GM19438 (cell line): ENCODE data around the gene MMP24.

Experiments used
- ATAC-seq: cut with Tn5 transposase; IDR thresholded peaks from one replicate; pipeline ENCODE4 v1.9.1; 2021; ENCODE audit warnings: low read depth; ENCODE audit not compliant: unreplicated experiment

Gene MMP24

DNA sequence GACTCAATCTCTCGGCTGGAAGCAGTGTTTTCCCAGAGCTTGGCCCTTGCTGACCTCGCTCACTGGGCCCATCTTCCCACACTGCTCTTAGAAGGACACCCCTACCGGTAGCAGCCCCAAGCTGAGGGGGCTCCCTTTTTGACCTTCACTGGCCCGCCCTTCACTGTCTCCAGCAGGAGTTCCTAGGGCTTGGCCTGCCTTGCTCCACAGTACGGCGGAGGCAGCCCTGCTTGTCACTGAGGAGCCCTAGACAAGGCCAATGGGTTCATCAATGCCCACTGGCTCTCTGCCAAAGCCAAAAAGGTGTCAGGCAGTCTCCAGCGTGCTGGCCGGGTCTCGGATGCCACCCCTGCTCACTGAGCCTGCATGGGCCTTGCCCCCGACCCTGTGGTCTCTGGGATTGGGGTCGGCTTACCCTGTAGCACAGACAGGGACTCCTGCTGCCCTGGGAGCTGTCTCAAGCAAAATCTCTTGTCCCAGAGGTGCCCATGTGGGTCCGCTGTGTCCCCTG is 49.3 kb downstream of the MMP24 start:
- no peak for ATAC-seq

DNA sequence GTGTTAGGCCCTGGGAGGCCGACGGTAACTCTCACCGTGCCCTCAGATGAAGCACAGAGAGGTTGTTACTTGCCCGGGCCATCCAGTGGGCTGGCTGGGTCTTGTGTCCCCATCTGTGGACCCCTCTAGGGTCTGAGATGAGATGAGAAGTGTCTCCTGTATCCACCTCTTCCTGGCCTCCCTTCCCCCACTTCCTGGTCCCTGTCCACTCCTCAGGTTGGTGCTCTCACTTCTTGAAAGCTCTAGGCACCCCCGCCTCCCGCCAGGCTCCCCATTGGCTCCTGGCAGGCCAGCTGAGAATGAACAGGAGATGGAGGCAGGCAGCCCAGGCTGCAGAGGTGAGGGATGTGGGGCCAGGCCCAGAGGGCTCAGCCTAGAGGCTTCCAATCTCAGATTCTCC is 49.9 kb downstream of the MMP24 start:
- ATAC-seq, result no peak

DNA sequence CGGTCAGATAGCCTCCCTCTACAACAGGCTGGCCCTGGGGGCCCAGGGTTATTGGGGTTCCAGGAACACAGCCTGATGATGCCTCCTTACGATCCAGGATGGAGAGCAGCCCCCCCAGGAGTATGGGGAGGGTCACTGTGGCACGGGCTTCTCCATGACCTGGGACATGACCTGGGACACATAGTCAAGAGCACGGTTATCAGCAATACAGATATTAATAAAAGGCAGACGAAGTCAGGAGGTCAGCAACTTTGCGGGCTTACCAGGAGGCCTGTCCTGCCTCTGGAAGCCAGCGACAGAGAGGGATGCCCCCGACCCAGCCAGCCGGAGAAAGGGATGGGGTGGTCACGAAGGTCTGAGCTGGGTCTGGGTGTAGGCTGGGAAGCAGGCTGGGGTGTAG is 50.6 kb downstream of the MMP24 start:
- ATAC-seq, result no peak

DNA sequence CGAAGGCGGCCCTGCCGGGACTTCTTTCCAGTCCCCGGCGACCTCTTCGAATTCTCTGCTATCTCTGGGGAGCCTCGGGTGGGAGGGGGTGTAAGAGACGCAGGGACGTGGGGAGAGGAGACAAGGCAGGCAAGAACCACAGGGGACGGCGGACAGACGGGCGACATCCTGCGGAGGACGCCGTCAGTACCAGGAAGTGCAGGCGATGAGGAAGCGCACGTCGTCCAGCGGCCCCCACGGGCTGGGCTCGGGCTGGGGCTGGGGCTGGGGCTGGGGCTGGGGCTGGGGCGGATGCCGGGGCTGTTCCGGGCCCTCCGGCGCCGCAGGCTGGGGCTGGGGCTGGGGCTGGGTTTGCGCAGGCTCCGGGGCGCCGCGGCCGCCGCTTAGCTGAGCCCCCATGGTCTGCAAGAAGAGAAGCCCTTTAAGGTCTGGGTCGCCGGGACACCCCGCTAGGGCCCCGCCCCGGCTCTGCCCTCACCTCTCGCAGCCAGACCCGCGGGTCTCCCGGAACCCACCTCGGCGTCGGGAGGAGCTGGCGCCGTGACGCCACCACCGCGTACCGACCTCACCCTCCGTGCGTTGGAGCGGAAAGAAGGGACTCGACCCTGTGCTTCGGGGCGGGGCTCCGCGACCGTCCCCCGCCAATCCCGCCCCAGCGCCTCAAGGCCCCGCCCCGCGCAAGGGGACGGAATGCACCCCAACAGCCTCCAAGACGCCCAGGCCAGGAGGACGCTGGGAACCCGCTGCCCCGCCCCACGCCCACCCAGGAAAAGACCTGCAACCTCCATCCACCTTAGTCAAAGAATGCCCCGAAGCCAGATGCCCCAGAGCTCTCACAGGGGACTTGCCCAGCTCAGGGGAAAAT is 51.3 kb downstream of the MMP24 start, which contains the start of gene MMP24OS:
MMP24OS (minus strand) TSS at position 592 of the 865 bp plus-strand sequence; CDS start at position 399, 193 bp downstream.
- ATAC-seq, result peak; percentile 82

DNA sequence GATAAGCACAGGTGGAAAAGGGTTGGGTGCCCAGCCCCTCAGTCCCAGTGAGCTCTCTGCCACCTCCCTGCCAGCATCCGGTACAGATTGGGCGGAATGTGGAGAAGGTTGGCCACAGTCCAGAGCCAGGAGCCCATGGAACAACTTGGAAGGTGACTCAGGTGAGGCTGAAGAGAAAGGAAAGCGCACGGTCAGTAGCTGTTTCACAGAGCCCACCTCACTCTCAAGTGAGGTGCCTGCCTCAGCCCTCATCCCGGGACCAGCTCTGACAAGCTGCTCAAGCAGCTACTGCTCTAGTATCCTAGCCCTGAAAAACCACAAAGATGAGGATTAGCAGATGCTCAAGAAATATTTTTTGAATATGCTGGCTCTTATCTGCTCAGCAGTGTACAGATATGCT is 52.5 kb downstream of the MMP24 start:
- ATAC-seq, result no peak

DNA sequence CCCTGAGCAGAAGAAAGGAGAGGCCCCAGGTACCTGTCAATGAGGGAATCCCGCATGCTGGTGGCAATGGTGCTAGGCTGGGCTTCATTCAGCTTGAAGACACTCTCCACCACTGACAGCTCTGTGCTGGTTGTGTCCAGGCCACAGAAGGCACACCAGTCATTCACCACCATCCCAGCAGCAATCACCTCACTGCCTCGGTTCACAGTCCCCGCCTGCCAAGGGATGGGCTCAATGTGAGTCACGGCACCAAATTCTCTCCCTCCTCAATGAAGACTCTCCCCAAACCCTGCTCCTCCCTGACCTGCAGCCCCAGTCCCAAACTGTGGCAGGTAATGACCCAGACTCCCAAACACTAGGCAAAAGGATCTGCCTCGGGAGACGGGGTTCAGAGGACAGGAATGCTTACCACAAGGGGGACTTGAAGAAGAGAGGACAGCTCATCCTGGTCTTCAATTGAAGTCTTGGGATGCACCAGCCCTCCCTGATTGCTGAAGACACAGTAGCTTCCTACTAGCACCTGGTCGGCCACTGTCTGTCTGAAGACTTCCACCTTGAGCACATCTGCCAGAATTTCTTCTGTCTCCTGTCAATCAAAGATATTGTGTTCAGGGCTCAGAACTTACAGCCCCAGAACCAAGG is 53.2 kb downstream of the MMP24 start:
- ATAC-seq, result no peak

DNA sequence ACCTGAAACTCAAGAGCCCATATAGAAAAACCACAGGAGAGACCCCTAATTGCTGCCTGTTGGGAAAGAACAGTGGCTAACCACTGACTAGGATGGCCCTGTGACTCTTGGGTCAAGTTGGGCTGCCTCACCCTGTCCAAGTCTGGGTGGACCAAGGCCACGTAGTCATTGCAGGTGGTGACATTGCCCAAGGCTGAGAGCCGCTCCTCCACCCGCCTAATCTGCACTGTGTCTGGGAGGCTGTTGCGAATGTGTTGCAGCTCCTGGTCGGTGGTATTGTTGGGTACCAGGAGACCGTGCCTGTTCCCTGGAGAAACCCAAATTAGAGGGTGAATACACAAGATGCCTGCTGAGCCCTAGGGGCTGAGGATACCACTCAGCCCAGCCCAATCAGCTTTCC is 54.0 kb downstream of the MMP24 start:
- no peak for ATAC-seq

DNA sequence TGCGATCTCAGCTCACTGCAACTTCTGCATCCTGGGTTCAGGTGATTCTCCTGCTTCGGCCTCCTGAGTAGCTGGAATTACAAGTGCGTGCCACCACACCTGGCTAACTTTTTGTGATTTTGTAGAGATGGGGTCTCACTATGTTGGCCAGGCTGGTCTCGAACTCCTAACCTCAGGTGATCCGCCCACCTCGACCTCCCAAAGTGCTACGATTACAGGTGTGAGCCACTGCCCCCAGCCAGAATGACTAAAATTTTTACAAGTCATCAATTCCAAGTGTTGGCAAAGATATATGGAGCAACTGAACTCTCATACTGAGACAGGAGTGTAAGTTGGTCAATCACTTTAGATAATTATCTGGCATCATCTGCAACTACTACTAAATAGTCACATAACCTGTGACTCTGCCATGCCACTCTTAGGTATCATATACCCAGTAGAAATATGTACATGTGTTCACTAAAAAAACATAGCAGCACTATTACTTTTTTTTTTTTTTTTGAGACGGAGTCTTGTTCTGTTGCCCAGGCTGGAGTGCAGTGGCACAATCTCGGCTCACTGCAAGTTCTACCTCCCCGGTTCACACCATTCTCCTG is 55.1 kb downstream of the MMP24 start:
- no peak for ATAC-seq

DNA sequence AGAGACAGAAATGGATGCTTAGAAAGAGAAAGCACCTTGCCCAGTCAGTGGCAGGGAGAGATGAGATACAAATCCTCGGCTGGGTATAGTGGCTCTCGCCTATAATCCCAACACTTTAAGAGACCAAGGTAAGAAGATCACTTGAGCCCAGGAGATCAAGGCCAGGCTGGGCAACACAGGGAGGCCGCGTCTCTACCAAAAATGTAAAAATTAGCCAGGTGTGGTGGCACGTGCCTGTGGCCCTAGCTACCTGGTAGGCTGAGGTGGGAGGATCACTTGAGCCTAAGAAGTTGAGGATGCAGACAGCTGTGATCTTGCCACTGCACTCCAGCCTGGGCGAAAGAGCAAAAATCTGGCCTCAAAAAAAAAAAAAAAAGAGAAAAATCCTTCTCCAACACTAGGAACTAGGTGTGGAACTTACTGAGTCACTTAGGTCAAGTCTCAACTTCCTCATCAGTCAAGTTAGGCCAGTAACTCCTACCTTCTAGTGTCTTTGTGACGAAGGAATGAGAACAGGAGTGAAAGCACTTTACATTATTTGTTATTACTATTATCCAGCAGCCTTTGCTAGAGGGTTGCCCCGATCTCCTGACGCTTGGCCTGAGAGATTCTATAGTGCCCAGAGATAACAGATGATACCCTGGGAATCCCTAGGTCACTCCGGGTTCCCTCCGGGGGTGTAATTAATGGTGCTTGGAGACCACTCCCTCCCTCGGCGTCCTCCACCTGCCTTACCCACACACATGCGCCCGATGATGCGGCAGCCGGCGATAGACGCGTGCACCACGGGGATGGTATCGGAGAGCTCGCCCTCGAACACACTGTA is 57.2 kb downstream of the MMP24 start:
- no peak for ATAC-seq

DNA sequence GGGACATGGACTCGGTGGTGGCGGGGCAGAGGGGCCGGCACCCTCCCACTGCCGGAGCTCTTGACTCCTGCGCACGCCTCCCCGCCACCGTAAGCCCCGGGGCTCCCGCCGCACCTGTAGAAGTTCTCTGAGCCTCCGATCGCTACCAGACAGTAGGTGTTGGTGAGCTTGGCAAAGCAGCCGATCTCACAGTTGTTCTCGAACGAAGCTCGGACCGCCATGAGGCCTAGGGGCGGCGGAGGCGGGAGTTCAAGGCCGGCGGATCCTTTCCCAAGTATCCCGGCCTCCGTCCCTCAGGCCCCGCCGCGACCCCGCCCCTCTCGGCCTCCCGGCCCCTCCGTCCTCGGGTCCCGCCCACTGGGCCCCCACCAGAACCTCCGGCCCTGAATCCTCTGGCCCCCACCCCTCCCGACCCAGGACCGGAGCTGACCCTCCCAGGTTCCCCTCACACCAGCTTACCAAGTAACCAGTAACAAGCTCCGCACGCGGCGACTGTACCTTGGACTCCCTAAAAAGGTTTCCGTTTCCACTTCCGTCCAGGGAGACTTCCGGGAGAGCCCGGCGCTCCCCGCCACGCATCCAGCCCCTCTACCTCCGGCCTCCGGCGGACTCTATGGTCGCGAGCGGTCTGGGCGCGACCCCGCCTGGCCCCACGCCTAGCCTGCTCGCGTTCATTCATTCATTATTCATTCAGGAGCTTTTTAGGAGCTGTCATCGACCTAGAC is 57.9 kb downstream of the MMP24 start, which contains the start of gene EIF6:
EIF6 (minus strand) TSS at position 506 of the 725 bp plus-strand sequence; CDS start at position 221, 285 bp downstream.
- peak; percentile 75 for ATAC-seq

DNA sequence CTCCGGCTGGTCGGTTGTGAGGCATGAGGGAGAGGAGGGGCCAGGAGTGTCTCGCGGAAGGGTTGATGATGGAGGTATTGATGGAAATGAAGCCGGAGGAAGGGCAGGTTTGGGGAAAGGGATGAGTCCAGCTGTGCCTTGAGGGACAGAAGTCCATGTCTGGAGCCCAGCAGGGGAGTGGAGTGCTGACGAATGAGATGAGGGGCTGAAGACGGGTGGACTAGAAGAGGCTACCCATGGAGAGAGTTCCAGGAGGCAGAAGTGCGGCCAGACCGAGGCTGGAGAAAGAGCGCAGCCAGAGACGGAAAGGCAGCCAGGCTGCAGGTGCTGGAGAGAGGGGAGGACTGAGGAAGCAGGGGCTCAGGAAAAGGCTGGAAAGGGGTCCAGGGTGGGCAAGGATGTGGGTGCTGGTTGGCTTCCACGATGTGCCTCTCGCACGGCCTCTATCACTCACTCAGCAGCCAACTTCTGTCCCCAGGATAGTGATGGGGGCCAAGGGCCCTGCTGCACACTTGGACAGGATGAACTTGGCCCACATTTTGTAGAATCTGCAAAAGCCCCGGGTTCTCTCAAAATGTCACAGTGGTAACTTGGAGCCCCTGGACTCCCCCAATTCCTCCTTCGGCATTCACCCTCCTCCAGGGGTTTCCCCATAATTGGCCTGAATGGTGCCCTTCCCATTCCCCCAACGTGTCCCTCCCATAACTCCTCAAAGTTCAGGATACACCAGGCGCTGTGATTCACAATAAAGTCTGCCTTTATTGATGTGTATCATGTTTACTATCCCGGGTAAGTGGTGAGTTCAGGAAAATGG is 58.7 kb downstream of the MMP24 start:
- ATAC-seq, result no peak

DNA sequence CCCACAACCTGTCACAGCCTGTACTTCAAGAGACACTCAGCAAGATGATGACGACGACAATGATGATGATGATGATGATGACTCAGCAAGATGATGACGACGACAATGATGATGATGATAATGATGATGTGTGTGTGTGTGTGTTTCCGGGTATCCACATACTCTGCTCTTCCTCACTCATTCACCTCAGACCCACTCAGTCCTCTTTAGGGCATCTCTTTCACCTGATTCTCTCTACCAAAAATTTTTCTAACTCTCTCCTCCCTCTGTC is 59.3 kb downstream of the MMP24 start:
- ATAC-seq, result no peak

DNA sequence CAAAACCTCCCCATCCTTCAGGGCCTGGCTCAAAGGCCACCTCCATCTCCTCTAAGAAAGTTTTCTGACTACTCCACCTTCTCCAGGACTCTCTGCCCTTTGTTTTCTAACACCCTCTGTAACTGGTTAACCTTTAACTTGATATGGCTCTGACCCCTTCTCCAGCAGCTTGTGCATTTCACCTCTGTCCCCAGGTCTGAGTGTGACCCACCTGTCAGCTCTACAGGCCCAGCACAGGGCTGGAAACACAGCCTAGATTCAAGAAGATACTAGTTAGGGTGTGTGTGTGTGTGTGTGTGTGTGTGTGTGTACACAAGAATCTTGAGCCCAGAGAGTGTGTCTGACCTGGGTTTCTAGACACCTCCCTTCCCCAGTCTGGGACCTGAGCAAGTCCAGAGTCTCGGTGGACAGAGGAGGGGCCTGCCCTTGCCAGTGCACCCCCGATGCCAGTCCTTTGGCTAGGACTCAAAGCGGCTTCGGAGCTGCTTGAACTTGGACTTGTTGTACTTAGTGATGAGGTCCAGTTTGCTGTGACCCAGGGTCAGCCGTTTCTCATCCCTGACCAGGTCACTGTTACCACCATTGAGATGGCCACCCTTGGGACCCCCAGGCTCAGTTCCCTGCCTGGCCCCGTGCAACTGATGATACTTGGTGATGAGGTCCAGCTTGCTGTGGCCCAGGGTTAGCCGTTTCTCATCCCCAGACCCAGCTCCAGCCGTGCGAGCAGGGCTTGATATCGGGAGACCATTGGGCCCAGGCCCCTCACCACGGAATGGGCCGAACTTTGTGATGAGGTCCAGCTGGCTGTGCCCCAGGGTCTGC is 59.8 kb downstream of the MMP24 start:
- no peak for ATAC-seq

DNA sequence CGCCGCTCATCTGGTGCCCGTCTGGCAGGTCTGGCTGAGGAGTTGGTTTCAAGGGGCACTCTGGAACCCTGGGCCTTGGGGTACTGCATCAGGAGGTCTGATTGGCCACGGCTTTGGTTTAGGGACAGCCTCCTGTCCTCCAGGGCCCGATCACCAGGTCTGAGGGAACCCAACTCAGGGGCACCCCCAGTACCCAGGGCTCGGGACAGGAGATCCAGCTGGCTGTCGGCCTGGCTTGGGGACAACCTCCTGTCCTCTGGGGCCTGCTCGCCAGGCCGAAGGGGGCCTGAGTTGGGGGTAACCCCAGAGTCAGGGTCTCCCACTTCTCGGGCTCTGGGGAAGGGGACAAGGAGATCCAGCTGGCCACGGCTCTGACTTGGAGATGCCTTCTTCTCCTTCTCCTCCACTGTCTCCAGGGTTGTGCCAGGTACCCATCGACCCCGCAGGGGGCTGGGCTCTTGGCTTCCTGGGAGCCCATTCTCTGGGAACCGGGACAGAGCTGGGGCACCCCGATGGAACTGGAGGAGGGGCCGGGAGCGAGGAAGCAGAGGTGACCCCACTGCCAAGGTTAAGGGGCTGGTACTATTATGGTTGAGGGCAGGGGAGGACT is 60.5 kb downstream of the MMP24 start:
- no peak for ATAC-seq

DNA sequence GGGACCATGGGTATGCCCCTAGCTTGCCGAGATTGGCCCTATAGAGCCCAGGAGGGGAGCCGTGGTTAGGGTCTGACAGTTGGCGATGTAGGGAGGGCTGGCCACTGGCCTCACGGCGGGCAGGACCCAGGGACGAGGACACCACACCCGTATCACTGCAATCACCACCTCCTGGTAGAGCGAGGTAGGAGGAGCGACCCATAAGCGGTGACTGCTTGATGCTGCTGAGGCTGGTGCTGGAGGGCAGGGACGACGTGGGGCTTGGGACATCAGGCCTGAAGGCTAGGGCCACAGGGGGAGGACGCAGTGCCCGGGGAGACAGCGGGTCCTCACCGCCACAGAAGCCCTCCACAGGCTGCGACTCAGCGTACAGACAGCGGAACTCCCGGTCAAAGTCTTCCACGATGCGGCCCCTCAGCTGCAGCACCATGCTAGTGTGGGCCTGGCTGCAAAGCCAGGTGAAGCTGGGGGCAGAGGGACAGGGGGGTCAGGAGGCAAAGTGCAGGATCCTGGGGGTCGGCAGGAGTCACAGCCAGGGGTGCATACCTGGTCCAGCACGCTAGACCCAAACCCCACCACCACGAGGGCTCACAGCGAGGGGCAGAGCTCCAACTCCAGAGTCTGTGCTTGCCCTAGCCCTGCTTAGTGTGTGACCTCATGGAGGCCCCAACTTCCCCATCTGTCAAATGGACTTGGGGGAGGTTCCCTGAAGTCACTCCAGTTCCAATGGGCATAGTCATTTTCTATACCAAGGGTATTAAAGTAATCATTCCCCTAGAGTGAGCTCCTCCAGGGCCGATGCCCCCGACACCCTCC is 61.2 kb downstream of the MMP24 start:
- ATAC-seq, result no peak

DNA sequence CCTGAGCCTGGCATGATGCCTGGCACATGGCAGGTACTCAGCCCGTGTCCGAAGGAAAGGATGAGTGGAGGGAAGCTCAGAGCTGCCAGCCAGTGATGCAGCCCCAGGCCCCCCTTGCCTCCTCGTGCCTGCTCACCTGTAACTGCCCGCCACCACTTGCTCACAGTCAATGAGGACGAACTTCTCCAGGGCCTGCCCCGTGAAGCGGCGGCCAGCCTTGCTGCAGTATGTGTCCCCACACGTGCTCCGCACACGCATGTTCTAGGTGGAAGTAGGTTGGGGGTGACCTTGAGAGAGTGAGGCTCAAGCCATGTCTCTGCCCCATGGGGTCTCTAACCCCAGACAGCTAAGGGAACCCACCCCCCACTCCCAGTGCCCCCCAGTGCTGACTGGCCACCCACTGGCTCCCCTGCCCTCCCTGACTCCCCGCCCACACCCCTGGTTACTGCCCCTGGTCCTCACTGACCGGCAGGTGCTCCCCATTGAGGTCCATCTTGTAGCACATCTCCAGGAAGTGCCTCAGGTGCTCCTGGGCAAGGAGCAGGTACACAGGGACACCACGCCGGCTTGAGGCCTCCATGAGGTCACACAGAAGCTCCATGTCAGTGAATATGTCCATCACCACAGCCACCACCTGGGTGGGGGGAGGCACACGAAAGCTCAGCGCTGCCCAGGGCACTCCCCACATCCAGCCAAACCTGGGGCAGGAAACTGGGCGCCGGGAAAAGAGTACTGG is 62.0 kb downstream of the MMP24 start:
- no peak for ATAC-seq
